Activated CD4-positive, alpha-beta T cell treated with anti-CD3 and anti-CD28 coated beads, Interleukin-2, amount 50 U/mL, for 48 hours (primary cell): ENCODE data around the gene ZAR1L.
"Not testable (repeated sequence)": the region's sequence is repeated elsewhere in the genome, so short reads cannot be mapped to it uniquely, and the experiment has no call there.

Source experiments
- DNase-seq, 2 experiments: peaks; one replicate each; pipeline ENCODE4 v3.0.0-alpha.2; 2020

ZAR1L gene, protein sequence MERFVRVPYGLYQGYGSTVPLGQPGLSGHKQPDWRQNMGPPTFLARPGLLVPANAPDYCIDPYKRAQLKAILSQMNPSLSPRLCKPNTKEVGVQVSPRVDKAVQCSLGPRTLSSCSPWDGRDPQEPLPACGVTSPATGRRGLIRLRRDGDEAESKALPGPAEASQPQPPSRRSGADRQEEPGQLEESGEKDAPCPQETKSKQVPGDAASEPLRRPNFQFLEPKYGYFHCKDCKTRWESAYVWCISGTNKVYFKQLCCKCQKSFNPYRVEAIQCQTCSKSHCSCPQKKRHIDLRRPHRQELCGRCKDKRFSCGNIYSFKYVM

DNA sequence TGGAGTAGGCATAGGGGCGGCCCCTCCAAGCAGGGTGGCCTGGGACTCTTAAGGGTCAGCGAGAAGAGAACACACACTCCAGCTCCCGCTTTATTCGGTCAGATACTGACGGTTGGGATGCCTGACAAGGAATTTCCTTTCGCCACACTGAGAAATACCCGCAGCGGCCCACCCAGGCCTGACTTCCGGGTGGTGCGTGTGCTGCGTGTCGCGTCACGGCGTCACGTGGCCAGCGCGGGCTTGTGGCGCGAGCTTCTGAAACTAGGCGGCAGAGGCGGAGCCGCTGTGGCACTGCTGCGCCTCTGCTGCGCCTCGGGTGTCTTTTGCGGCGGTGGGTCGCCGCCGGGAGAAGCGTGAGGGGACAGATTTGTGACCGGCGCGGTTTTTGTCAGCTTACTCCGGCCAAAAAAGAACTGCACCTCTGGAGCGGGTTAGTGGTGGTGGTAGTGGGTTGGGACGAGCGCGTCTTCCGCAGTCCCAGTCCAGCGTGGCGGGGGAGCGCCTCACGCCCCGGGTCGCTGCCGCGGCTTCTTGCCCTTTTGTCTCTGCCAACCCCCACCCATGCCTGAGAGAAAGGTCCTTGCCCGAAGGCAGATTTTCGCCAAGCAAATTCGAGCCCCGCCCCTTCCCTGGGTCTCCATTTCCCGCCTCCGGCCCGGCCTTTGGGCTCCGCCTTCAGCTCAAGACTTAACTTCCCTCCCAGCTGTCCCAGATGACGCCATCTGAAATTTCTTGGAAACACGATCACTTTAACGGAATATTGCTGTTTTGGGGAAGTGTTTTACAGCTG, at the start of gene ZAR1L, which contains the start of gene BRCA2:
Gene ZAR1L (minus strand): TSS at position 126 of the 790 bp plus-strand sequence. CDS start 3,438 bp downstream, outside the sequence.
Gene BRCA2 (plus strand): TSS at position 271 of the 790 bp plus-strand sequence. CDS start 953 bp downstream, outside the sequence.
- DNase-seq: peak; percentile 85 to 89

DNA sequence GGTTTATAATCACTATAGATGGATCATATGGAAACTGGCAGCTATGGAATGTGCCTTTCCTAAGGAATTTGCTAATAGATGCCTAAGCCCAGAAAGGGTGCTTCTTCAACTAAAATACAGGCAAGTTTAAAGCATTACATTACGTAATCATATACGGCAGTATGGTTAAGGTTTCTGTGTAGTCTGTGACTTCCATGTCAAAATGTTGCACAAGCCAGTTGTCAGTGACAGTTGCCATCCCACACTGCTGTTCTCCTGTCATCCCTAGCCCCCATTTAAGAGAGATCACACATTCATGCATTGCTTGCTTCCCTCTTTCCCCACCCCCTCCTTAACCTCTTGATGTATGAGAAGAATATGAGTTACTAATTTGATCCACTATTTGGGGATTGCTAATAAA, 47.4 kb upstream of the ZAR1L start:
- DNase-seq: no peak

DNA sequence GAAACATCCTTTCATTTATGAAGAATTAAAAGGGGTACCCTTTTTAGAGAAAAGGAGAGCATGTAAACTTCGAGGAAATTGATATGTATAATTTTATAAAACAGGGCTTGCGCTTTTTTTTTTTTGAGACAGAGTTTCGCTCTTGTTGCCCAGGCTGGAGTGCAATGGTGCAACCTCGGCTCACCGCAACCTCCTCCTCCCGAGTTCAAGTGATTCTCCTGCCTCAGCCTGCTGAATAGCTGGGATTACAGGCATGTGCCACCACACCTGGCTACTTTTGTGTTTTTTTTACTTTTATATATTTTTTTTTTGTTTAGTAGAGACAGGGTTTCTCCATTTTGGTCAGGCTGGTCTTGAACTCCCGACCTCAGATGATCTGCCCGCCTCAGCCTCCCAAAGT, 40.8 kb upstream of the ZAR1L start:
- DNase-seq: not testable (repeated sequence)

DNA sequence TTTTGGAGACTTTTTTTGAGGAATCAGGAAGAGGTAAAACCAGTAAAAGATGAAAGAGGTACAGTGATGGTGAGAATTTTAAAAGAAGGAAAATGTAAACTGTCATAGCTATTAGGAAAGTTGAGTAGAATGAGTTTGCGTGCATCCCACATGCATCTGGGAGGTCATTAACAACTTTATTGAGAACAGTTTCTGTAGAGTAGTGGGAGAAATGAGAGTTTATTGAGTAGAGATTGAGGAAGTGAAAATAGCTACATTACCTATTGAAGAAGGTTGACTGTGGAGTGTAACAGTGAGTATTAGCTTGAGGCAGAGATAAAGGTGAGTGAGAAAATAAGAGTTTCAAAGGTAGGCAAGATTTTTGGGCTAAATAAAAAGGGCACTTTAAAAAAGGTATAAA, 38.9 kb upstream of the ZAR1L start:
- DNase-seq: no peak

DNA sequence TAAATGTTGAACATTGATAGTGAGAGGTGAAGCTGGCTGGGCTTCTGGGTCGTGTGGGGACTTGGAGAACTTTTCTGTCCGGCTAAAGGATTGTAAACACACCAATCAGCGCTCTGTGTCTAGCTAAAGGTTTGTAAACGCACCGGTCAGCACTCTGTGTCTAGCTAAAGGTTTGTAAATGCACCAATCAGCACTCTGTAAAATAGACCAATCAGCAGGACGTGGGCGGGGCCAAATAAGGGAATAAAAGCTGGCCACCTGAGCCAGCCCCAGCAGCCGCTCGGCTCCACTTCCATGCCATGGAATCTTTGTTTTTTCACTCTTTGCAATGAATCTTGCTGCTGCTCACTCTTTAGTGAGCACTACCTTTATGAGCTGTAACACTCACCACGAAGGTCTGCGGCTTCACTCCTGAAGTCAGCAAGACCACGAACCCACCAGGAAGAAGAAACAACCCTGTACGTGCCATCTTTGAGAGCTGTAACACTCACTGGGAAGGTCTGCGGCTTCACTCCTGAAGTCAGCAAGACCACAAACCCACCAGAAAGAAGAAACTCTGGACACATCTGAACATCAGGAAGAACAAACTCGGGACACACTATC, 35.8 kb upstream of the ZAR1L start:
- not testable (repeated sequence) for DNase-seq

DNA sequence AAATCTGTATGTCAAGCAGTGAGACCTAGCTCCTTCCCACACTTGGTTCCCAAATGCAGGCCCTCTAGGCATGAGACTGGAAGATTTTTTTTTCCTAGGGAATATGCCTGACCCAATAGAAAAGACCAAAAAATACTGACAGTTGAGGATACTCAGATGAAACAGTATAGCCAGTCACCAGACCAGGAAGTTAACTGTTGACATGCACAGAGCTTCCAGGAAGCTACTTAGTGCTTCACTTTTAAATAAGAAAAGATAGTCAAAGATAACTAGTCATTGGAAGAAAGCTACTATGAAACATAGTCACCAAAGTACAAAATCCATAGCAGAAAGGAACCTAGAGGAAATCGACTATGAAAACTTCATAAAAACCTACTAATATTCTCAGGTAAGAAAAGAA, 32.5 kb upstream of the ZAR1L start:
- DNase-seq: no peak

DNA sequence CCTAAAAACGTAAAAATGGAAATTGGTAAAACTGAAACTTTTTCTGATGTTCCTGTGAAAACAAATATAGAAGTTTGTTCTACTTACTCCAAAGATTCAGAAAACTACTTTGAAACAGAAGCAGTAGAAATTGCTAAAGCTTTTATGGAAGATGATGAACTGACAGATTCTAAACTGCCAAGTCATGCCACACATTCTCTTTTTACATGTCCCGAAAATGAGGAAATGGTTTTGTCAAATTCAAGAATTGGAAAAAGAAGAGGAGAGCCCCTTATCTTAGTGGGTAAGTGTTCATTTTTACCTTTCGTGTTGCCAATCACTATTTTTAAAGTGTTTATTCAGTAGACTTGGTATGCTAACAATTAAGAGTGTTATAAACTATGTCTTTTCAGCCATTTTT, 25.8 kb upstream of the ZAR1L start:
- no peak for DNase-seq

DNA sequence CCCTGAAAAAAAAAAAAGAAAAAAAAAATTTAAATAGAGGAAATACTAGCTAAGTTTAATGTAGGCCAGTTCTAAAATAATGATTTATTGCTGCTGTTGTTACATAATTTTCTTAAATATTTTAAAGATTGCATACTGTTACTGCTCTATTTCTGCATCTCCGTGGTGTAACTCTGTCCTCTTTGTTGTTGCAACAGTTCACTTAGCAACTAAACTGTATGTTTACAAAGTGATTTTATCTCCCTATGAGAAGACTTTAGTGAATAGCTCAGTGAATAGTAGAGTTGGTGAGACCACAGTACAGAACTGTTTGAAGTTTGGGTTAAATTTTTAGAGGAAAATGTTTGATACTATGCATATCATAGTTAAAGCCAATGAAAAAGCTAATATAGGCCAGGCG, 19.5 kb upstream of the ZAR1L start:
- no peak for DNase-seq

DNA sequence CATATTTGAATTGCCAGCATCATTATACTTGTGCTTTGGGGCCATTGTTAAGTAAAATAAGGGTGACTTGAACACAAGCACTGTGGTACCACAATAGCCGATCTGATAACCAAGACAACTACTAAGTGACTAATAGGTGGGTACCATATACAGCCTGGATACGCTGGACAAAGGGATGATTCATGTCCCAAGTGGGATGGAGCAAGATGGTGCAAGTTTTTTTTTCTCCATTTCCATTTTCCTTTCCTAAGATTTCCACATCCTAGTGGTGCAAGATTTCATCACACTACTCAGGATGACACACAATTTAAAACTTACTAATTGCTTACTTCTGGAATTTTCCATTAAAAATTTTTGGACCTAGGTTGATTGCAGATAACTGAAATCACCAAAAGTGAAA, 15.3 kb upstream of the ZAR1L start:
- DNase-seq: no peak

DNA sequence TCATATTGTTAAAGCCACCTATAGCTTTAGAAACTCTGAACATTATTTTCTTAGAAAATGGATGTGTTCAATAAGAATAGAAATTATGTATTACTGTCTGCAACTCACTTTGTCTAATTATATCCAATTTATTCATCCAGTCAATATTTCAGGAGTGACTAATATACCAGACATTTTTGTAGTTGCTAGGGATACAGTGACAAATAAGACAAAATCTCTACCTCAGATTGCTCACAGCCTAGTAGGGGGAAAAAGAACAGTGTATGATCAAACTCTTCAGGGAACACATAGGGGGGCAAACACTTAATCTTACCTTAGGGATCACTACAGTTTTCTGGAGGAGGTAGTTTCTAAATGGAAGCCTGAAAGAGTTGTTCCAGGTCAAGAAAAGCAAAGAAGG, 8.7 kb upstream of the ZAR1L start:
- no peak for DNase-seq

DNA sequence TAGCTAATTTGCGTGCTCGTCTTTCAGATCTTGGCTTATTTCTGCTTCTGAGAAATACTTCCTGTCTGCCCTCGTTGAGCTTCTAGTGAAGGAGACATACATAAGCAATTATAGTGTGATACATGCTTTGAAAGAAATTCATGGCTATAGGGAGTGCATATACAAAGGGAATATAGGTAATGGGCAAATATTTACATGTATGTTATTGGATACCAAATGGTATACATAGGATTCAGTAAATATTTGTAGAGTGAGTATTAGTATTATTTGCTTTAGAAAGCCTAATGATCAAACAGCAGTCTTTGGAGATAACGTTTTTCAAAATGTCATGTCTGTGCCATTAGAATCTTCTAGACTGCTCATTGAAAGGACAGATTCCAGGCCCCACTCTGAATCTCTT, 5.4 kb upstream of the ZAR1L start:
- DNase-seq: no peak

DNA sequence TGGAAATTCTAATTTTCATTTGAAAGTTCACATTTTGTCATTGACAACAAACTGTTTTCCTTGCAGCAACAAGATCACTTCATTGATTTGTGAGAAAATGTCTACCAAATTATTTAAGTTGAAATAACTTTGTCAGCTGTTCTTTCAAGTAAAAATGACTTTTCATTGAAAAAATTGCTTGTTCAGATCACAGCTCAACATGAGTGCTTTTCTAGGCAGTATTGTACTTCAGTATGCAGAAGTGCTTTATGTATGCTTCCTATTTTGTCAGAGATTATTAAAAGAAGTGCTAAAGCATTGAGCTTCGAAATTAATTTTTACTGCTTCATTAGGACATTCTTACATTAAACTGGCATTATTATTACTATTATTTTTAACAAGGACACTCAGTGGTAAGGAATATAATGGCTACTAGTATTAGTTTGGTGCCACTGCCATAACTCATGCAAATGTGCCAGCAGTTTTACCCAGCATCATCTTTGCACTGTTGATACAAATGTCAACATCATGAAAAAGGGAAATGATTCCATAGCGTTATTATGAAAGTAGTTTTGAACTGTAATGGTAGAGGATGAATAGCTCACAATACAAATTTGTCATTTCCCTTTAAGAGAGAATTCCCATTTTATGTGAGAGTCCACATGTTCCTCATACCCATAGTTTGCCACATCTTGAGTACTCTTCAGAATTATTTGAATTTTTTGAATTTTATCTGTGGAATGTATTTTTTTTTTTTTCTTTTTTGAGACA, 2.7 kb upstream of the ZAR1L start:
- DNase-seq: no peak

DNA sequence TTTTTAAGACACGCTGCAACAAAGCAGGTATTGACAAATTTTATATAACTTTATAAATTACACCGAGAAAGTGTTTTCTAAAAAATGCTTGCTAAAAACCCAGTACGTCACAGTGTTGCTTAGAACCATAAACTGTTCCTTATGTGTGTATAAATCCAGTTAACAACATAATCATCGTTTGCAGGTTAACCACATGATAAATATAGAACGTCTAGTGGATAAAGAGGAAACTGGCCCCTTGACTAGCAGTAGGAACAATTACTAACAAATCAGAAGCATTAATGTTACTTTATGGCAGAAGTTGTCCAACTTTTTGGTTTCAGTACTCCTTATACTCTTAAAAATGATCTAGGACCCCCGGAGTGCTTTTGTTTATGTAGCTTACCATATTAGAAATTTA, 1.3 kb upstream of the ZAR1L start:
- DNase-seq: no peak

DNA sequence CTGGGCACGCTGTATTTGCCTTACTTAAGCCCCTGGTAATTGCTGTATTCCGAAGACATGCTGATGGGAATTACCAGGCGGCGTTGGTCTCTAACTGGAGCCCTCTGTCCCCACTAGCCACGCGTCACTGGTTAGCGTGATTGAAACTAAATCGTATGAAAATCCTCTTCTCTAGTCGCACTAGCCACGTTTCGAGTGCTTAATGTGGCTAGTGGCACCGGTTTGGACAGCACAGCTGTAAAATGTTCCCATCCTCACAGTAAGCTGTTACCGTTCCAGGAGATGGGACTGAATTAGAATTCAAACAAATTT, 821 bp upstream of the ZAR1L start:
- DNase-seq: no peak

DNA sequence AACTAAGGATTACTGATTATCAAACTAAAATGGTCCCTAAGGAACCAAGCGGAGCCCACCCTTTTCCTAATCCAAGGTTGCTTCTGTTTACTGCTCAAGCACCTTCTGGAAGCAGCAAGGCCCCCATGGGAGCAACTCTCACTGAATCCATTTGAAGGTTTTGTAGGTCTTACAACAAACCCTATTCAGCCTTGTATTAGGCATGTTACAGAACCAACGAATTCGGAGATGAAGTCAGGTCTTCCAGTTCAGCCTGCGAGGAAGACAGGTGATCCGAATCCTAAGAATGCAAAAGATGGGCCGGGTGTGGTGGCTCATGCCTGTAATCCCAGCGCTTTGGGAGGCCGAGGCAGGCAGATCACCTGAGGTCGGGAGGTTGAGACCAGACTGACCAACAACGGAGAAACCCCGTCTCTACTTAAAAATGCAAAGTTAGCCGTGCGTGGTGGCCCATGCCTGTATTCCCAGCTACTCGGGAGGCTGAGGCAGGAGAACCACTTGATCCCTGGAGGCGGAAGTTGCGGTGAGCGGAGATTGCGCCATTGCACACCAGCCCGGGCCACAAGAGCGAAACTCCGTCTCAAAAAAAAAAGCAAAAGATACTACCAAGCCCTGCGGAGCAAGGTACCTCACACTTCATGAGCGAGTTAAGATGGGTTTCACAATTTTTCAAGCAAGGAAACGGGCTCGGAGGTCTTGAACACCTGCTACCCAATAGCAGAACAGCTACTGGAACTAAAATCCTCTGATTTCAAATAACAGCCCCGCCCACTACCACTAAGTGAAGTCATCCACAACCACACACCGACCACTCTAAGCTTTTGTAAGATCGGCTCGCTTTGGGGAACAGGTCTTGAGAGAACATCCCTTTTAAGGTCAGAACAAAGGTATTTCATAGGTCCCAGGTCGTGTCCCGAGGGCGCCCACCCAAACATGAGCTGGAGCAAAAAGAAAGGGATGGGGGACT, 609 bp downstream of the ZAR1L start:
- peak; percentile 46 to 58 for DNase-seq

DNA sequence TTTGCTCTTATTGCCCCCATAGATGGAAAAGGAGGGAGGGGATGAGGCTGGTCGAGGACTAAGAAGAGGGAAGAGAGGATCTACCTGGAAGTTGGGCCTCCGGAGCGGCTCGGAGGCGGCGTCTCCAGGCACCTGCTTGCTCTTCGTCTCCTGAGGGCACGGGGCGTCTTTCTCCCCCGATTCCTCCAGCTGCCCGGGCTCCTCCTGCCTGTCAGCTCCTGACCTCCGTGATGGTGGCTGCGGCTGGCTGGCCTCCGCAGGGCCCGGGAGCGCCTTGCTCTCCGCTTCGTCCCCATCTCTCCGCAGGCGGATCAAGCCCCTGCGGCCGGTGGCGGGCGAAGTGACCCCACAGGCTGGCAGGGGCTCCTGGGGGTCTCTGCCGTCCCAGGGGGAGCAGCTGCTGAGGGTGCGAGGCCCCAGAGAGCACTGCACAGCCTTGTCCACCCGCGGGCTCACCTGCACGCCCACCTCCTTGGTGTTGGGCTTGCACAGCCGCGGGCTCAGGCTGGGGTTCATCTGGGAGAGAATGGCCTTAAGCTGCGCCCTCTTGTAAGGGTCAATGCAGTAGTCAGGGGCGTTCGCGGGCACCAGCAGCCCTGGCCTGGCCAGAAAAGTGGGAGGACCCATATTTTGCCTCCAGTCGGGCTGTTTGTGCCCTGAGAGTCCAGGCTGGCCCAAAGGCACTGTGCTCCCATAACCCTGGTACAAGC, 3.8 kb downstream of the ZAR1L start:
- no peak for DNase-seq

DNA sequence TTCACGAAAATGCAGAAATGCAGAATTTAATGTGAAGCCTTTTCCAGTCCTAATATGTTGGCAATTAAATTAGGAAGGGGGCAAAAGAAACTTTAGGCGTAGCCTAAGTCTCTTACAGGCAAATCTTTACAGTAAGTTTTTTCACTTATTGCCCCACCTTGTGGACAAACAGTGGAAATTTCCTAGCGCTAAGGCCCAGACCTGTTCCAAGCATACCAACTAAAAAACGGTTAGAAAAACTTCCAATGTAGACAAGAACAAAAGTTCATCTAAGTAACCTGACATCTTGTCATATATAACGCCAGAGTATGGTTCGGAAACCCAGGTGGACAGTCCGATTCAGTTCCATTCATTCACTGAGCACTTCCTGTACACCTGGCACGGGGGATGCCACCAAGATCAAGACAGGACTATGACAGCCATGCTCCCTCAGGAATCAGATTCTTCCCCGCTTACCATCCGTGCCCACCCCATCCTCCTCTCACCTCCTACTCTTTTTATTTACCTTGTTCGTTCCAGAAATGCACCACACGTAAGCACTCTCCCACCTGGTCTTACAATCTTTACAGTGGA, 4.9 kb downstream of the ZAR1L start:
- peak in 1 of 2 experiments; percentile 9 for DNase-seq

DNA sequence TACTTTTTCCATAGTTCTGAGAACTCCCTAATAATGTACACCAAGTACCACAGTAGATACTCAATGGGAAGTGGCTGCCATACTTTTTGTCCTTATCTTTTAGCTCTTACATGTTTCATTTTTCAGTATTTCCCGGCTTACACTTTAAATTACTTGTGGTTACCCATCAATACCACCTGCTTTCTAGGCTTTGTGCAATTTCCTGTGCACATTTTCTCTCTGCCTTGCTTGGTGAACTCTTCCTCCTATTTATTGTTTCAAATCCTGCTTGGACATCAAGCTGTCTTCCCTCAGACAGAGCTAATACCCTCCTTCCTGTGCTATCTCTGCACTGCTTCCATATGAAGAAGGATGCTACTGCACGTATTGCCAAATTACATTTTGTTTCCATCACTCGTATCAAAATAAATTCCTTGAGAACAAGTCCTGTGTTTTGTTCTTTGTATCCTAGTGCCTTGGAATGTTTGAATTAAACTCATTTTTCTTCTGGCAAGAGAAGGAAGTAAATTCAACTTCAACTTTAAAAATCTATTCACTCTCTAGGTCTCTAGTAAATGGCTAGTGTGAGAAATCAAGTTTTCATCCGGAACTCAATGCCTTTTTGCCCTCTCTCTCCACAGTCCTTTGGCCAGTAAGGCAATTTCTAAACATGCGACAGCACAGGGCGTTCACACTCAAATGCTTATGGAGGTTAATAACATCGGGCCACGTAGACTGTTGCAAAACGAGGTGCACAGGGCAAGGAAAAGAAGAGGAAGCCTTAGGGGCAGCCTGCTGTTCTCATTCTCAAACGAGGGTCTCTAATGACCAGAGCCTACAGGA, 5.6 kb downstream of the ZAR1L start:
- no peak for DNase-seq

DNA sequence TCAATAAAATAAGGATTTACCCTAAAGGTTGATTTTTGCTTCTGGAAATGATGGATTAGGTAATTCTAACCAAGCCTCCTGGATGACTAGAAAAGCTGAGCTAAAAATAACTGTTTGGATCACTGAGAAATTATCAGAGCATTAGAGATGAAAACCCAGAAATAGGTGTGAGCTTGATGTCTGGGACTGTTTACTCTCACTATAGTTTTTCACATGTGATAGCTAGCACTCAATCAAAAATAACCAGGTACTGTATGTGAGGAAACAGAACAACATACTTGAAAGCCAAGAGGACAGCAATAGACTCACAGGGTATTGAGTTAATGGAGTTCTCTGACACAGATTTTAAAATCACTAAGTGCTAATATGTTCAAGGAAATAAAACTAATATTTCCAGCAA, 9.5 kb downstream of the ZAR1L start:
- DNase-seq: no peak

DNA sequence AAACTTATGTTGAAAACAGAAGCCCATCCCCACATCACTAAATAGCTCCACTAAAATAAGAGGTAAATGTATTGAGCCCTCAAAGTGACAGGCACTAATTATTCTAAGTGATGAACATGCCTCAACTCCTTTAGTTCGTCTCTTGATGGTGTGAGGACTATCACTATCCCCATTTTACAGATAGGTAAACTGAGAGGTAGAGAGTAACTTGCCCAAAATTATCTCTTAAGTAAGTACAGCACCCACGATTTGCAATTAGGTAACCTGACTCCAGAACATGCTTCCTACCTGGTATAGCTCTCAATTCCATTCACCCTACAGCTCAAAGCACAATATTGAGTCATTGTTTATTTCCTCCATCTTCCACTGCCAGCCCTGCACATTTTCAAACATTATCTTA, 12.7 kb downstream of the ZAR1L start:
- DNase-seq: no peak
